GM18909 (cell line): ENCODE measurements around the gene C17orf107.
A peak's percentile ranks its signal among the peaks of the same experiment; 100 is the strongest.
"Not testable (repeated sequence)": the region's sequence is repeated elsewhere in the genome, so short reads cannot be mapped to it uniquely, and the experiment has no call there.

Source experiments
- ATAC-seq: cut with Tn5 transposase; IDR thresholded peaks from one replicate; pipeline ENCODE4 v1.9.1; 2021; ENCODE audit warnings: mild to moderate bottlenecking; ENCODE audit not compliant: unreplicated experiment, poor library complexity

C17orf107 gene

GRCh38 chr17:4899341-4900230 lies at the start of gene C17orf107:
Gene C17orf107, plus strand, starts transcription at chr17:4899536. Its CDS starts 227 bp downstream, at chr17:4899763.
- ATAC-seq: peak; percentile 63

GRCh38 chr17:4850246-4850645 lies 49.1 kb upstream of the C17orf107 start:
- no peak for ATAC-seq

- no peak for ATAC-seq
These were observed 48.3 kb upstream of the C17orf107 start for GRCh38 chr17:4851084-4851483.

GRCh38 chr17:4852567-4853207 lies 46.6 kb upstream of the C17orf107 start:
- ATAC-seq: no peak

GRCh38 chr17:4853208-4853671 lies 46.1 kb upstream of the C17orf107 start:
- no peak for ATAC-seq

GRCh38 chr17:4854111-4854681 lies 45.1 kb upstream of the C17orf107 start:
- ATAC-seq: no peak

GRCh38 chr17:4856271-4856936 lies 42.9 kb upstream of the C17orf107 start:
- no peak for ATAC-seq

GRCh38 chr17:4856937-4857314 lies 42.4 kb upstream of the C17orf107 start:
- ATAC-seq: no peak

GRCh38 chr17:4857347-4857746 lies 42.0 kb upstream of the C17orf107 start:
- not testable (repeated sequence) for ATAC-seq

GRCh38 chr17:4858068-4858881 lies 41.1 kb upstream of the C17orf107 start:
- no peak for ATAC-seq

- no peak for ATAC-seq
These were observed 40.5 kb upstream of the C17orf107 start for GRCh38 chr17:4858882-4859260.

GRCh38 chr17:4859816-4860625 lies 39.3 kb upstream of the C17orf107 start:
- ATAC-seq: no peak

GRCh38 chr17:4860651-4861050 lies 38.7 kb upstream of the C17orf107 start:
- ATAC-seq: no peak

GRCh38 chr17:4861052-4861451 lies 38.3 kb upstream of the C17orf107 start:
- ATAC-seq: no peak

- ATAC-seq: no peak
These were observed 36.6 kb upstream of the C17orf107 start for GRCh38 chr17:4862720-4863119.

GRCh38 chr17:4863321-4863720 lies 36.0 kb upstream of the C17orf107 start:
- ATAC-seq: no peak

GRCh38 chr17:4867535-4867934 lies 31.8 kb upstream of the C17orf107 start:
- ATAC-seq: not testable (repeated sequence)

GRCh38 chr17:4869058-4869998 lies 30.0 kb upstream of the C17orf107 start:
- ATAC-seq: not testable (repeated sequence)
